Brain microvascular endothelial cell (primary cell): ENCODE measurements around the gene TST.

Source experiments
- DNase-seq: peaks from one replicate; pipeline ENCODE4 v3.0.0-alpha.2; 2020
- H3K27ac ChIP-seq: fragments of 250-450 bp; sonication (Bioruptor Pico); 2 replicates; pipeline ENCODE4 v1.5.1; 2020; ENCODE audit warnings: mild to moderate bottlenecking, moderate library complexity
- H3K27me3 ChIP-seq: fragments of 250-450 bp; sonication (Bioruptor Pico); replicated peaks from 2 replicates; pipeline ENCODE4 v1.5.1; 2020; ENCODE audit warnings: mild to moderate bottlenecking
- H3K36me3 ChIP-seq: fragments of 250-450 bp; sonication (Bioruptor Pico); replicated peaks from 2 replicates; pipeline ENCODE4 v1.5.1; 2020; ENCODE audit warnings: mild to moderate bottlenecking
- H3K4me3 ChIP-seq: 2 replicates; pipeline ENCODE4 v1.5.1; 2011; ENCODE audit warnings: low read depth, mild to moderate bottlenecking, control low read depth, low read length, moderate library complexity
- CTCF ChIP-seq: IDR thresholded peaks from 2 replicates; pipeline ENCODE4 v1.5.1; 2011; ENCODE audit warnings: low read depth, mild to moderate bottlenecking, moderate library complexity, low read length, control low read depth, inconsistent platforms; ENCODE audit errors: missing control alignments
- in situ Hi-C: cut with HindIII; loops from 2 replicates; pipeline ENCODE4 v1.10.0; 2017; ENCODE audit warnings: low sequenced_read_pairs, low pct_ligation_motif_present

TST gene

GRCh38 chr22:36982136-36982535 lies 37.1 kb downstream of the TST start:
- Histone ChIP-seq H3K36me3 (no peaks in the 10 kb centered on the region), H3K27me3 (no peaks in the 10 kb centered on the region), H3K4me3 (no peak overlapping the region), H3K27ac (no peak overlapping the region)
- TF ChIP-seq CTCF = peak; percentile 27
- in situ Hi-C loops = no loop called here
- DNase-seq = no peak

DNA sequence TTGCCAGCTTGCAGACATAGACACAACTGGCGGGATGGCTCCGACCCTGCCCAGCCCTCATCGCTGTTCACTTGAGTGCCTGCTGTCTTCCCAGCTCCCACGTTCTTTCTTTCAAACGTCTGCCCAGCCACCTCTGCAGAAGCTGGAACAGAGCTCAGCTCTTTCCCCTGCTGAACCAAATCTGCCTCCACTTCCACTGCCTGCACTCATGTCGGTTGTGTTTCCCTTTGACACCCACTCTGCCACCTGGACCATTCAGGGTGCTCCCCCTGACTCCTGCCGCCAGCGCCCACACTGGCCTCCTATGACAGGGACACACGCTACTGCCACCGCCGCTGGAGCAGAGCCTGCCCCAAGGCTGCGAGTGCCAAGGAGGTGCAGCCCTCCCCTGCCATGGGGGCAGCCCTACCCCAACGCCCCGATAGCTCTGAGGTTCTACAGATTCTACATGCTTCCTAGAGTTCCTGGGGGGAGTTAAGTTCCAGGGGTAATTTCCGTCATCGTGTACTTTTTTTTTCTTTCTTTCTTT lies 37.9 kb downstream of the TST start:
- H3K4me3 ChIP-seq = no peak overlapping the region
- no peak for TF ChIP-seq CTCF
- in situ Hi-C loops = no loop called here
- no peaks in the 10 kb centered on the region for H3K27me3 ChIP-seq
- H3K36me3 ChIP-seq = no peaks in the 10 kb centered on the region
- no peak overlapping the region for H3K27ac ChIP-seq
- DNase-seq = no peak

DNA sequence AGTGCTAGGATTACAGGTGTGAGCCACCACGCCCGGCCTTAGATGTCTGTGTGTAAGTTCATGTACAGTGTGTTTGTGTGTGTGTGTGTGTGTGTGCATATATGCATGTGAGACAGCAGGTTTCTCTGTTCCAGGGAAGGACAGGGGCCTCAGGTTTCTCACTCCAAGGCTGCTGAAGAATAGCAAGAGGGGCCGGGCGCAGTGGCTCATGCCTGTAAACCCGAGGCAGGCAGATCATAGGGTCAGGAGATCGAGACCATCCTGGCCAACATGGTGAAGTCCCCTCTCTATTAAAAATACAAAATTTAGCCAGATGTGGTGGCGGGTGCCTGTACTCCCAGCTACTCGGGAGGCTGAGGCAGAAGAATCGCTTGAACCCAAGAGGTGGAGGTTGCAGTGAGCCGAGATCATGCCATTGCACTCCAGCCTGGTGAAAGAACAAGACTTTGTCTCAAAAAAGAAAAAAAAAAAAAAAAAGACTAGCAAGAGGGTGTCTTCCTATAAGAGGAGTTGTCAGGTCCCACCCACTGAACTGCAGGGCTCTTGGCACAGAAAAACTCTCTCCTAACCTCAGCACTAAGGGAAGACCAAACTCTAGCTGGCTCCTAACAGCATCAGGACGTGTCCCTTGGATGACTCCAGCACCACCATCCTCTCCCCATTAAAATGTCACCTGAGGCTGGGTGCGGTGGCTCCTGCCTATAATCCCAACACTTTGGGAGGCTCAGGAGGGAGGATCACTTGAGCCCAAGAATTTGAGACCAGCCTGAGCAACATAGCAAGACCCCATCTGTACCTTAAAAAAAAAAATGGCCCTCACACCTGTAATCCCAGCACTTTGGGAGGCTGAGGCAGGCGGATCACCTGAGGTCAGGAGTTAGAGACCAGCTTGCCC lies 40.0 kb downstream of the TST start:
- Histone ChIP-seq H3K36me3 (no peaks in the 10 kb centered on the region), H3K27me3 (no peaks in the 10 kb centered on the region), H3K27ac (no peak overlapping the region), H3K4me3 (no peak overlapping the region)
- DNase-seq = no peak
- TF ChIP-seq CTCF = no peak
- in situ Hi-C loops = no loop called here

DNA sequence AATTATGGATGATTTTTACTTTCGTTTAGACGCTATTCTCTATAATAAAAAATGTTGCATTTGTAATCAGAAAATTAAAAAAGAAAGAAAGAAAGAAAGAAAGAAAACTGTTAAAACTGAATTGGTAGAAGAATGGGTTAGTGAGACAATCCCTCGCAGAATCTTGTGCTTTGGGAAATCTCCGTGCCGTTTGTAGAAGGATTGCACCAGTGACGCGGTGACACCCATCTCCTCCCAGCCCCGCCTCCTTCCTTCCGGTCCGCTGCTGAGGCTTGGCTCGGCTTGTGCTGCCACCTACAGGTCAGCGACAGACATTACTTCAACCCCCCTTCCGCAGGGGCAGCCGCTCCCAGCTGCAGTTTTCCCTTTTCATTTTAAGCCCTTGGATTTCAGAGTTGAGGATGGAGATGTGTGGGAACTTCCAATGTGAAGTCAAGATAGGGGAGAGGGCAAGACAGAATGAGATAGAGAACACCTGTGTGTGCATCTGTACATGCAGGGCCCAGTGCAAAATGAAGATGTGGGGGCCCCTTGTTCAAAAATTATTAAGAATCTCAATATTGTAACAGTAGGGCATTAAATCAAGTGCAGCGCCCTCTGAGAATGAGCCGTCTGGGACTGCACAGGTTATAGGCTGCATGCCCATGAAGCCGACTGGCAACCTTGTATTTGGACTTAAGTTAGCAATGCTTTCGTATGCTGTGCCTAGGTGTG lies 41.1 kb downstream of the TST start:
- no peaks in the 10 kb centered on the region for H3K27me3 ChIP-seq
- peak overlapping the region; percentile 51 for H3K4me3 ChIP-seq
- in situ Hi-C loops = no loop called here
- DNase-seq = peak; percentile 73
- H3K36me3 ChIP-seq = no peaks in the 10 kb centered on the region
- no peak overlapping the region for H3K27ac ChIP-seq
- peak; percentile 95 for TF ChIP-seq CTCF

GRCh38 chr22:36977401-36977861 lies 41.8 kb downstream of the TST start:
- Histone ChIP-seq H3K4me3 (peak overlapping the region; percentile 51), H3K36me3 (no peaks in the 10 kb centered on the region), H3K27me3 (no peaks in the 10 kb centered on the region), H3K27ac (no peak overlapping the region)
- in situ Hi-C loops = no loop called here
- TF ChIP-seq CTCF = peak; percentile 68
- DNase-seq = peak; percentile 26
